ENCODE measurements around the gene ZNF618. TPM values are rescaled to one million over a fixed set of nuclear protein-coding genes. Genes with fewer than 3 reads are reported as not detected.

ZNF618 gene
- polyA plus RNA-seq, 1 donor (not counting 4 experiments of a cell fraction or from before 2014, with no cell fraction given), result 2.5 TPM

GRCh38 chr9:113907282-113907681 is 31.2 kb downstream of the ZNF618 start:
- TF ChIP-seq CTCF (optimal IDR thresholded peaks at IDR 0.05 in 1 of 3, IDR thresholded peaks at IDR 0.05 in 1 of 3, conservative IDR thresholded peaks at IDR 0.05 in 1 of 3; ENCODE audit: extremely low read depth in 1 of 3, insufficient read depth in 2 of 3, low read length in 3 of 3) (no peak), EZH2 (IDR thresholded peaks at IDR 0.05; ENCODE audit: low read length) (no peak)
- dilution Hi-C loops (cut with MboI; ENCODE audit: extremely low pct_ligation_motif_present, low sequenced_read_pairs), result no loop called here
- no peak for FAIRE-seq

GRCh38 chr9:113909421-113909820 is 33.3 kb downstream of the ZNF618 start:
- dilution Hi-C loops (cut with MboI; ENCODE audit: extremely low pct_ligation_motif_present, low sequenced_read_pairs), result no loop called here
- no peaks in the 10 kb centered on the region for H3K9me1 ChIP-seq (ENCODE audit: control insufficient read depth, extremely low read depth, insufficient read depth, low read length)
- no peaks in the 10 kb centered on the region for H3K9me3 ChIP-seq (ENCODE audit: control insufficient read depth, low read depth, low read length)
- H2AFZ ChIP-seq (ENCODE audit: control insufficient read depth, low read length), result no peak overlapping the region
- TF ChIP-seq EZH2 (IDR thresholded peaks at IDR 0.05; ENCODE audit: low read length), result no peak
- no peak for TF ChIP-seq CTCF (optimal IDR thresholded peaks at IDR 0.05 in 1 of 3, IDR thresholded peaks at IDR 0.05 in 1 of 3, conservative IDR thresholded peaks at IDR 0.05 in 1 of 3; ENCODE audit: extremely low read depth in 1 of 3, insufficient read depth in 2 of 3, low read length in 3 of 3)
- H4K20me1 ChIP-seq (ENCODE audit: control insufficient read depth, extremely low read depth, insufficient read depth, low read length), result no peaks in the 10 kb centered on the region
- H3K27ac ChIP-seq (ENCODE audit: control insufficient read depth, insufficient read depth, low read length), result no peak overlapping the region
- H3K4me1 ChIP-seq (ENCODE audit: control insufficient read depth, extremely low read depth, insufficient read depth, low read length), result peaks cover 15% of the 10 kb centered on the region
- no peak overlapping the region for H3K4me2 ChIP-seq (ENCODE audit: control insufficient read depth, extremely low read depth, insufficient read depth, low read depth, low read length)
- no peak for FAIRE-seq
- no peak for DNase-seq (ENCODE audit: low read depth, low spot score)
- no peaks in the 10 kb centered on the region for H3K79me2 ChIP-seq (ENCODE audit: control insufficient read depth, insufficient read depth, low read length)
- H3K4me3 ChIP-seq (ENCODE audit: control insufficient read depth in 2 of 3, extremely low read depth in 1 of 3, insufficient read depth in 2 of 3, low read depth in 1 of 3, low read length in 3 of 3), result no peak overlapping the region
- H3K9ac ChIP-seq (ENCODE audit: control insufficient read depth, extremely low read depth, insufficient read depth, low read length), result no peak overlapping the region
- no peaks in the 10 kb centered on the region for H3K27me3 ChIP-seq (ENCODE audit: control insufficient read depth, extremely low read depth, insufficient read depth, low read length)
- H3K36me3 ChIP-seq (ENCODE audit: control insufficient read depth in 2 of 2, extremely low read depth in 1 of 2, insufficient read depth in 2 of 2, low read length in 2 of 2), result no peaks in the 10 kb centered on the region

More at GRCh38 chr9:113907282-113907681, 31.2 kb downstream of the ZNF618 start:
- Histone ChIP-seq H3K9ac (ENCODE audit: control insufficient read depth, extremely low read depth, insufficient read depth, low read length) (no peak overlapping the region), H3K9me3 (ENCODE audit: control insufficient read depth, low read depth, low read length) (no peaks in the 10 kb centered on the region), H3K9me1 (ENCODE audit: control insufficient read depth, extremely low read depth, insufficient read depth, low read length) (no peaks in the 10 kb centered on the region), H3K4me2 (ENCODE audit: control insufficient read depth, extremely low read depth, insufficient read depth, low read depth, low read length) (peak overlapping the region; percentile 61), H3K79me2 (ENCODE audit: control insufficient read depth, insufficient read depth, low read length) (no peaks in the 10 kb centered on the region), H3K27me3 (ENCODE audit: control insufficient read depth, extremely low read depth, insufficient read depth, low read length) (no peaks in the 10 kb centered on the region), H4K20me1 (ENCODE audit: control insufficient read depth, extremely low read depth, insufficient read depth, low read length) (no peaks in the 10 kb centered on the region), H3K4me1 (ENCODE audit: control insufficient read depth, extremely low read depth, insufficient read depth, low read length) (peaks cover 15% of the 10 kb centered on the region), H2AFZ (ENCODE audit: control insufficient read depth, low read length) (no peak overlapping the region), H3K4me3 (ENCODE audit: control insufficient read depth in 2 of 3, extremely low read depth in 1 of 3, insufficient read depth in 2 of 3, low read depth in 1 of 3, low read length in 3 of 3) (no peak overlapping the region), H3K36me3 (ENCODE audit: control insufficient read depth in 2 of 2, extremely low read depth in 1 of 2, insufficient read depth in 2 of 2, low read length in 2 of 2) (no peaks in the 10 kb centered on the region), H3K27ac (ENCODE audit: control insufficient read depth, insufficient read depth, low read length) (no peak overlapping the region)
- no peak for DNase-seq (ENCODE audit: low read depth, low spot score)
